Prostate gland (tissue), 2 donors: Measurements from ENCODE around the gene NFATC1. TPM values are rescaled to one million over a fixed set of nuclear protein-coding genes. Genes with fewer than 3 reads are reported as not detected.

Source experiments
- DNase-seq: peaks from one replicate; pipeline ENCODE4 v3.0.0-alpha.2; 2019; ENCODE audit warnings: low spot score
- H3K27ac ChIP-seq, 2 donors: fragments of 200-600 bp; sonication (generic); 2 replicates each; pipeline ENCODE4 v1.5.1; 2017 to 2019
- H3K27me3 ChIP-seq: fragments of 200-600 bp; sonication (generic); replicated peaks from 2 replicates; pipeline ENCODE4 v1.5.1; 2019; ENCODE audit not compliant: insufficient read depth
- H3K36me3 ChIP-seq, 2 donors: fragments of 200-600 bp; sonication (generic); 1 replicate in 1 of 2; 2 replicates in 1 of 2; pipeline versions ENCODE4 v1.5.1 to v1.8.1; 2017 to 2019
- H3K4me1 ChIP-seq: fragments of 200-600 bp; sonication (generic); replicated peaks from 2 replicates; pipeline ENCODE4 v1.5.1; 2019
- H3K4me3 ChIP-seq, 2 donors: fragments of 200-600 bp; sonication (generic); 2 replicates each; pipeline ENCODE4 v1.5.1; 2017 to 2019
- H3K9me3 ChIP-seq: fragments of 200-600 bp; sonication (generic); 2 replicates; pipeline ENCODE4 v1.5.1; 2017
- POLR2A ChIP-seq: fragments of 450-650 bp; IDR thresholded peaks from one replicate; pipeline ENCODE4 v1.6.1; 2016; ENCODE audit warnings: antibody characterized with exemption, mild to moderate bottlenecking
- POLR2AphosphoS5 ChIP-seq: sonication (generic); formaldehyde crosslinking; IDR thresholded peaks from one replicate; pipeline ENCODE4 v1.6.1; 2017; ENCODE audit warnings: antibody characterized with exemption
- WGBS: methylation state at CpG from one replicate; pipeline ENCODE4 v1.1.5; 2018; 5-methylcytosine and 5-hydroxymethylcytosine counted together
- intact Hi-C: fragments of 100-400 bp; cut with DNase I; formaldehyde crosslinking; loops from one replicate; pipeline ENCODE4 v1.14.2; 2022
- total RNA-seq, 2 donors: library from RNA; depleted of rRNA; stranded (reverse); fragments of >200 nt; gene quantifications; one replicate each; pipeline ENCODE4 v1.1.0, GENCODE V29; 2016
- TF ChIP-seq, protein P1 (sequence below), 4 experiments: fragments of 200-600 bp in 2 of 4; fragments of 450-650 bp in 2 of 4; sonication (generic) in 2 of 4; IDR thresholded peaks; 1 replicate in 3 of 4; 2 replicates in 1 of 4; pipeline ENCODE4 v1.5.1; 2016 to 2019; ENCODE audit warnings: antibody characterized with exemption in 4 of 4, mild to moderate bottlenecking in 2 of 4, moderate library complexity in 2 of 4

The NFATC1 gene
- total RNA-seq, 2 donors from 2014 or later, result 16.8 to 24.6 TPM

DNA sequence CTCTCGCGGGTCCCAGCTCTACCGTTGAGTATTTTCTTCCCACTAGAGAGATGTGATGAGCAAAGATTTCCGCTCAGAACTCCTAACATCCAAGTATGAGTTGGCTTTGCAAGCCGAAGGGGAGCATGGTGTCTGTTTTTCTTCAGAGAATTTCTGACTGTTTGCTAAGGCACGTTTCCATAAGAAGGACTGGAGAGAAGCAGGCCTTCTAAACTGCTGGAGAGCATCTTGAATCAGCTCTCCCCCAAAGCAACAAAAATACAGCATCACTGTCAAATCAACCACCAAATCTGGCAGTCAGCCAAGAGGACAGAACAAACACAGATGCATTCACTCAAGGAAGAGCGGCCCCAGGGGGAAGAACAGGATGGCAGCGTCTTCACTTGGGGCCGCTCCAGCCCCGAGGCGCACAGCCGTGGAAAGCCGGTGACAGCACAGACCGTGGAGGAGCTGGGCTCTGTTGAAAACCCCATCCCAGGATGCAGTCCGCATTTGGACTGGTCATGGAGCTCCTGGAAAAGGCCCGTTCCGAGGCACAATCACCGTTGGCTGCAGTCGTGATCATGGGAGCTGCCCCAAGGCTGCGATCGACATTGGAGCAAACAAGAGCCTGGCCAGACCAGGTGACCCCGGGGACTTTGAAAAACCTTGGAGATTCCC, 101.4 kb downstream of the NFATC1 start:
- WGBS, result 42% methylated on average over 22 of the region's 22 CpGs
- Histone ChIP-seq H3K4me3 (no peak overlapping the region), H3K27ac (no peak overlapping the region), H3K9me3 (no peaks in the 10 kb centered on the region), H3K27me3 (no peaks in the 10 kb centered on the region), H3K36me3 (no peaks in the 10 kb centered on the region), H3K4me1 (no peaks in the 10 kb centered on the region)
- peak; percentile 7 for TF ChIP-seq POLR2AphosphoS5
- TF ChIP-seq, protein P1, sequence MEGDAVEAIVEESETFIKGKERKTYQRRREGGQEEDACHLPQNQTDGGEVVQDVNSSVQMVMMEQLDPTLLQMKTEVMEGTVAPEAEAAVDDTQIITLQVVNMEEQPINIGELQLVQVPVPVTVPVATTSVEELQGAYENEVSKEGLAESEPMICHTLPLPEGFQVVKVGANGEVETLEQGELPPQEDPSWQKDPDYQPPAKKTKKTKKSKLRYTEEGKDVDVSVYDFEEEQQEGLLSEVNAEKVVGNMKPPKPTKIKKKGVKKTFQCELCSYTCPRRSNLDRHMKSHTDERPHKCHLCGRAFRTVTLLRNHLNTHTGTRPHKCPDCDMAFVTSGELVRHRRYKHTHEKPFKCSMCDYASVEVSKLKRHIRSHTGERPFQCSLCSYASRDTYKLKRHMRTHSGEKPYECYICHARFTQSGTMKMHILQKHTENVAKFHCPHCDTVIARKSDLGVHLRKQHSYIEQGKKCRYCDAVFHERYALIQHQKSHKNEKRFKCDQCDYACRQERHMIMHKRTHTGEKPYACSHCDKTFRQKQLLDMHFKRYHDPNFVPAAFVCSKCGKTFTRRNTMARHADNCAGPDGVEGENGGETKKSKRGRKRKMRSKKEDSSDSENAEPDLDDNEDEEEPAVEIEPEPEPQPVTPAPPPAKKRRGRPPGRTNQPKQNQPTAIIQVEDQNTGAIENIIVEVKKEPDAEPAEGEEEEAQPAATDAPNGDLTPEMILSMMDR (IDR thresholded peaks at IDR 0.05), result no peak
- DNase-seq, result no peak
- intact Hi-C loops, result no loop called here

DNA sequence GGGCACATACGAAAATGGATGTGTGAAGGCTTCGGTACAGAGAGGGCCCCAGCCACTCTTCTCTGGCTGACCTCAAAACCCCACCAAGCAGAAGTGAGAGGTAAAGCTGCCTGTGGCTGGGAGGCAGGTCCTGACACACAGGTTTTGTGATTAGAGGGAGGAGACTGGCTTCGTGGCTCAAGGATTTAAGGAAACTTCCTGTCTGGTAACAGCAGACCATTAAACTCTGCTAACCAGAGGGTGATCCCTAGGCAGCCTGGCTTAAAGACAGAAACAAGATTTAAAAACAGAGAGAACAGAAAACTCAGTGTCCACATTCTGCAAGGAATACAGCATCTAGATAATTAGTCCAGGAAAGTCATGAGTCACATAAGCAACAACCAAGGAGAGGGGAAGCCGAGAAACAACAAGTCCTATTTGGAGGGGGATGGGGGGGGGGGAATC, 101.9 kb downstream of the NFATC1 start:
- Histone ChIP-seq H3K27ac (no peak overlapping the region), H3K4me3 (no peak overlapping the region), H3K27me3 (no peaks in the 10 kb centered on the region), H3K4me1 (no peaks in the 10 kb centered on the region), H3K36me3 (no peaks in the 10 kb centered on the region), H3K9me3 (no peaks in the 10 kb centered on the region)
- WGBS, result 58% methylated on average over 4 of the region's 4 CpGs
- DNase-seq, result no peak
- intact Hi-C loops, result no loop called here
- no peak for TF ChIP-seq POLR2A
- TF ChIP-seq POLR2AphosphoS5, result no peak
- TF ChIP-seq, protein P1 (IDR thresholded peaks at IDR 0.05), result no peak

DNA sequence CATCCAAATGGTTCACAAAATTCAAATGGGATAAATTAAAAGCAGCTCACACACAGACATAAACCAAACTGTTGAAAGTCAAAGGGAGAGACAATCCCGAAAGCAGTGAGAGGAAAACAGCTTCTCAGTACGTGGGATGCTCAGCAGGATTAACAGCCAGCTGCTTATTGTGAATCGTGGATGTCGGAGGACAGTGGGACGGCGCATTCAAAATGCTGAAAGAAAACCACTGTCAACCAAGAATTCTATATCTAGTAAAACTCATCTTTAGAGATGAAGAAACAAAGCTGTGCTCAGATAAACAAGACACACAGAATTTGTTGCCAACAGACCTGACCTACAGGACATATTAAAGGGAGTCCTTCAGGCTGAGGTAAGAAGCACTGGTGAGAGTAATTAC, 102.9 kb downstream of the NFATC1 start:
- Histone ChIP-seq H3K4me3 (no peak overlapping the region), H3K36me3 (no peaks in the 10 kb centered on the region), H3K4me1 (no peaks in the 10 kb centered on the region), H3K9me3 (no peaks in the 10 kb centered on the region), H3K27me3 (no peaks in the 10 kb centered on the region), H3K27ac (no peak overlapping the region)
- TF ChIP-seq POLR2AphosphoS5, result no peak
- TF ChIP-seq, protein P1 (IDR thresholded peaks at IDR 0.05), result no peak
- no peak for TF ChIP-seq POLR2A
- 96% methylated on average over 6 of the region's 6 CpGs for WGBS
- DNase-seq, result no peak
- intact Hi-C loops, result no loop called here

DNA sequence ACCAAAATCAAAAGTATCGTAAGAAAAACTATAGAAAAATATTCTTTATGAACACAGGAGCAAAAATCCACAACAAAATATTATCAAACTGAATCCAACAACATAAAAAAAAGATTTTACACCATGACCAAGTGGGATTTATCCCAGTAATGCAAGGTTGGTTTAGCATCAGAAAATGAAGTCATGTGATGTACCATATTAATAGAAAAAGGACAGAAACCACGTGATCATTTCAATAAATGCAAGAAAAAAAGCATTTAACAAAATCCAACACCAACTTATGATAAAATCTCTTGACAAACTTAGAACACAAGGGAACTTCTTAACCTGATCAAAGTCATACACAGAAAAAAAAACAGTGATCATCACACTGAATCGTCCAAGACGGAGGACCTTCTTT, 105.3 kb downstream of the NFATC1 start:
- no peaks in the 10 kb centered on the region for H3K36me3 ChIP-seq
- H3K9me3 ChIP-seq, result no peaks in the 10 kb centered on the region
- no peak for DNase-seq
- TF ChIP-seq POLR2A, result no peak
- no peak for TF ChIP-seq POLR2AphosphoS5
- TF ChIP-seq, protein P1 (IDR thresholded peaks at IDR 0.05), result no peak
- WGBS, result 92% methylated on average over 4 of the region's 4 CpGs
- H3K4me3 ChIP-seq, result no peak overlapping the region
- H3K27me3 ChIP-seq, result no peaks in the 10 kb centered on the region
- intact Hi-C loops, result no loop called here
- no peaks in the 10 kb centered on the region for H3K4me1 ChIP-seq
- H3K27ac ChIP-seq, result no peak overlapping the region

DNA sequence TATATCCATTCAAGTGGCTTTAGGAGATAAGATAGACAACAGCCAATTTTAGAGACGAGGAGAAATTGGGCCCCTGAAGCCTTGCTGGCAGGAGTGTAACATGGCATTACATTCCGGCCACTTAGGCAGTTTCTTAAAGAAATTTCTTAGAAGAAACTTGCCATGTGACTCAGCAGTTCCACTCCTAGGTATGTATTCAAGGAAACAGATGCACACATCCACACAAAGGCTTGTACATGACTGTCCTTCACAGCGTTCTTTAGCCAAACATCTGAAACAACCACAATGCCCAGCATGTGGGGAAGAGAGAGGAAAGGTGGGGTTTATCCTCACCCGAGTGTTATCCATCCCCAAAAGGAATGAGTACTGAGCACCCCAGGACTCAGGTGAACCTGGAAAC, 107.1 kb downstream of the NFATC1 start:
- TF ChIP-seq, protein P1 (IDR thresholded peaks at IDR 0.05), result no peak
- no peak for TF ChIP-seq POLR2AphosphoS5
- no peak for TF ChIP-seq POLR2A
- no peaks in the 10 kb centered on the region for H3K36me3 ChIP-seq
- DNase-seq, result no peak
- H3K27me3 ChIP-seq, result no peaks in the 10 kb centered on the region
- H3K4me1 ChIP-seq, result peaks cover 4% of the 10 kb centered on the region
- H3K27ac ChIP-seq, result no peak overlapping the region
- no peak overlapping the region for H3K4me3 ChIP-seq
- 71% methylated on average over 4 of the region's 4 CpGs for WGBS
- no peaks in the 10 kb centered on the region for H3K9me3 ChIP-seq
- intact Hi-C loops, result no loop called here
